BJ (cell line): ENCODE results near the gene TIMM50. TPM values are rescaled to one million over a fixed set of nuclear protein-coding genes. Genes with fewer than 3 reads are reported as not detected.

Source experiments
- CTCF ChIA-PET: fragments of 350-600 bp; formaldehyde crosslinking; extraction: SDS; loops from one replicate; lab custom pipeline; 2021; ENCODE audit warnings: antibody characterized with exemption, inconsistent platforms; lab: Yijun Ruan, JAX
- POLR2A ChIA-PET: fragments of 300-600 bp; sonication (Branson Sonifier 250); formaldehyde crosslinking; extraction: SDS; loops from one replicate; lab custom pipeline; 2021; ENCODE audit warnings: antibody characterized with exemption; lab: Charles Lee
- DNase-seq: peaks from one replicate; pipeline ENCODE4 v3.0.0-alpha.2; 2011; ENCODE audit warnings: low read depth
- H3K27me3 ChIP-seq: 2 replicates; pipeline ENCODE4 v1.6.0; 2011; ENCODE audit warnings: low read length; ENCODE audit not compliant: control insufficient read depth, insufficient read depth
- H3K36me3 ChIP-seq: 2 replicates; pipeline ENCODE4 v1.5.1; 2011; ENCODE audit warnings: low read length; ENCODE audit not compliant: control insufficient read depth, insufficient read depth
- H3K4me3 ChIP-seq: 2 replicates; pipeline ENCODE4 v1.5.1; 2011; ENCODE audit warnings: low read depth, mild to moderate bottlenecking, control low read depth, low read length
- polyA plus RNA-seq: library from polyadenylated mRNA; depleted of rRNA; stranded (reverse); fragments of >200 nt; gene quantifications from 2 replicates; pipeline ENCODE4 v1.2.3, GENCODE V29; 2011
- TF ChIP-seq, protein P1 (sequence below): IDR thresholded peaks from 2 replicates; pipeline ENCODE4 v1.5.1; 2011; ENCODE audit warnings: low read depth, mild to moderate bottlenecking, control low read depth, inconsistent platforms, low read length, moderate library complexity; ENCODE audit not compliant: insufficient read depth

TIMM50 gene
- polyA plus RNA-seq, 1 experiment, result 97.8 TPM

DNA sequence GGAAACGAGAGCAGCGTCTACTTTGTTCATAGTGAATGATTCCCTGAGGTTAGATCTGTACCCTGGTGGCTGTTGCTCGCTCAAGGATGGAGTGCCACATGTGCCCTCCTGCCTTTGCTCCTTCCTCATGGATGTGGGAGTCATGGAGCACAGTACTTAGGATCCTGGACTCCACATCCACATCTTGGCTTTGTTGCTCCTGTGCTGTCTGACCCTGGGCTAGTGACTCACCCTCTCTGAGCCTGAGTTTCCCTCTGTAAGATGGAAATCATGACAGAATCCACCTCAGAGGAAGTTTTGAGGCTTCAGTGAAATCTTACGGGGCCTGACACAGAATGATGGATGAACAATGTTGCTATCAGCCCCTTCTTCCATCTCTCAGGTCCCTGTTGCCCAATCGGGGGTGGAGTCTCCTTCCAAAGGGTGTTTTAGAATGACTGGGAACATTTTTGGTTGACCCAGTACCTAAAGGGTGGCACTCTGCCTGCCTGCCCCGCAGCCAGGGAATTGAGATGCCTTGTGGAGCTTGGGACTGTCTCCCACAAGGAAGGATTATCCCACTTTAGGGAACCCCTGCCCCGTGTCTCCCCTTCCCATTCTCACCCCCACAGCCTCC is 9.8 kb upstream of the TIMM50 start:
- CTCF ChIA-PET, result interaction anchor here (0.9 to 1.1 kb wide), 2 partner anchors 38 to 59 kb away, joined by 3 read pairs; no protein-coding TSS in a partner anchor
- no peaks in the 10 kb centered on the region for H3K27me3 ChIP-seq
- no peak overlapping the region for H3K4me3 ChIP-seq
- POLR2A ChIA-PET, result no interaction called here
- peaks cover 78% of the 10 kb centered on the region for H3K36me3 ChIP-seq
- no peak for DNase-seq
- TF ChIP-seq, protein P1, sequence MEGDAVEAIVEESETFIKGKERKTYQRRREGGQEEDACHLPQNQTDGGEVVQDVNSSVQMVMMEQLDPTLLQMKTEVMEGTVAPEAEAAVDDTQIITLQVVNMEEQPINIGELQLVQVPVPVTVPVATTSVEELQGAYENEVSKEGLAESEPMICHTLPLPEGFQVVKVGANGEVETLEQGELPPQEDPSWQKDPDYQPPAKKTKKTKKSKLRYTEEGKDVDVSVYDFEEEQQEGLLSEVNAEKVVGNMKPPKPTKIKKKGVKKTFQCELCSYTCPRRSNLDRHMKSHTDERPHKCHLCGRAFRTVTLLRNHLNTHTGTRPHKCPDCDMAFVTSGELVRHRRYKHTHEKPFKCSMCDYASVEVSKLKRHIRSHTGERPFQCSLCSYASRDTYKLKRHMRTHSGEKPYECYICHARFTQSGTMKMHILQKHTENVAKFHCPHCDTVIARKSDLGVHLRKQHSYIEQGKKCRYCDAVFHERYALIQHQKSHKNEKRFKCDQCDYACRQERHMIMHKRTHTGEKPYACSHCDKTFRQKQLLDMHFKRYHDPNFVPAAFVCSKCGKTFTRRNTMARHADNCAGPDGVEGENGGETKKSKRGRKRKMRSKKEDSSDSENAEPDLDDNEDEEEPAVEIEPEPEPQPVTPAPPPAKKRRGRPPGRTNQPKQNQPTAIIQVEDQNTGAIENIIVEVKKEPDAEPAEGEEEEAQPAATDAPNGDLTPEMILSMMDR, result no peak

DNA sequence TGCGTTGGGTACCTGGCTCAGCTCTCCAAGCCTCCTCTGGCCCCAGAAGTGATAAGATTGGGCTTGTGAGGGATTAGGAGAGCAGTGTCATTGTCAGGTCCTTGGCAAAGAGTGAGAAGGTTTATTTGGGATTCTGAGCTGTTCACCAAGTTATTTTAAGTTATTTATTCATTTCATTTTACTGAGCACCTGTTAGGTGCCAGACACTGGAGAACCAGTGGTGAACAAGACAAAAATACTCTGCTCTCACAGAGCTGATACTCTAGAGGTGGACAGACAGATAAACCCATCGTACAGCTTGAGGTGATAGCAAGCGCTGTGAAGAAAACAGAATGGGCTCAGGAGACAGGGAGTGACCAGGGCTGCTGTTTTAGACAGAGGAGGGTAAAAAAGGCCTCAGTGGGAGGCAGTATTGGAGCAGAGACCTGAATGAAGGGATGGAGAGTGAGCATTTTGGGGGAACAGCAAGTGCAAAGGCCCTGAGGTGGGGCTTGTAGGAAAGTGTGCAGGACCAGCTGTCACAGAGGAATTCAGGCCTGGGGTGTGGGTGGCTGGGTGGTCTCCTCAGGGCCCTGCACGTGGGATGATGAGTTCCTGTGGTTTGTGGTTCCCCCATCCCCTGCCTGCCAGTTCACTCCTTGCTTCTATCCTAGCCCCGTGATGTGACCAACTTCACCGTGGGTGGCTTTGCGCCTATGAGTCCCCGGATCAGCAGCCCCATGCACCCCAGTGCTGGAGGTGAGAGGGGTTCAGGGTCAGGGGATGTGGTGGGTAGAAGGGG is 8.7 kb upstream of the TIMM50 start:
- ChIA-PET POLR2A (no interaction called here), CTCF (interaction anchor here (0.6 to 1.2 kb wide), 4 partner anchors 9 to 178 kb away, joined by 3 read pairs; partner anchors contain the start of gene TIMM50)
- H3K36me3 ChIP-seq, result peaks cover 75% of the 10 kb centered on the region
- H3K4me3 ChIP-seq, result no peak overlapping the region
- H3K27me3 ChIP-seq, result no peaks in the 10 kb centered on the region
- TF ChIP-seq, protein P1, result no peak
- DNase-seq, result no peak

DNA sequence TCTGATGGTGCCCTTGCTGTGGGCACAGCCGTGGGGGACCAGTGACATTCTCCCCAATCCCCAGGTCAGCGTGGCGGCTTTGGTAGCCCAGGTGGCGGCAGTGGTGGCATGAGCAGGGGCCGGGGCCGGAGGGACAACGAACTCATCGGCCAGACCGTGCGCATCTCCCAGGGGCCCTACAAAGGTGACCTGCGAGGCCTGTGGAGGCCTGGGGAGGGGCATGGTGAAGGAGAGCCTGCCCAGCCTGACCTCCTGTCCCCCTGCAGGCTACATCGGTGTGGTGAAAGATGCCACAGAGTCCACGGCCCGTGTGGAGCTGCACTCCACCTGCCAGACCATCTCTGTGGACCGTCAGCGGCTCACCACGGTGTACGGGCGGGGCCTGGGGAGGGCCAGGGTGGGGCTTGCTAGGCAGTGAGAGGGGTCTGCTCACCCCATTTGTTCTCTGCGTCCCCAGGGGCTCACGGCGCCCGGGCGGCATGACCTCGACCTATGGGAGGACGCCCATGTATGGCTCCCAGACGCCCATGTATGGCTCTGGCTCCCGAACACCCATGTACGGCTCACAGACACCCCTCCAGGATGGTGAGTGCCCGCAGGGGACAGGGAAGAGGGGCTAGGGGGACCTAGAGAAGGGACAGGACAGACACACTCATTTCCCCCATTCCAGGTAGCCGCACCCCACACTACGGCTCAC is 7.7 kb upstream of the TIMM50 start:
- ChIA-PET CTCF (interaction anchor here (1.2 to 2.9 kb wide), 3 partner anchors 8 to 61 kb away, joined by 3 to 33 read pairs (median 24); partner anchors contain the start of genes EID2B and TIMM50), POLR2A (no interaction called here)
- Histone ChIP-seq H3K27me3 (no peaks in the 10 kb centered on the region), H3K4me3 (no peak overlapping the region), H3K36me3 (peaks cover 70% of the 10 kb centered on the region)
- TF ChIP-seq, protein P1, result no peak
- no peak for DNase-seq

DNA sequence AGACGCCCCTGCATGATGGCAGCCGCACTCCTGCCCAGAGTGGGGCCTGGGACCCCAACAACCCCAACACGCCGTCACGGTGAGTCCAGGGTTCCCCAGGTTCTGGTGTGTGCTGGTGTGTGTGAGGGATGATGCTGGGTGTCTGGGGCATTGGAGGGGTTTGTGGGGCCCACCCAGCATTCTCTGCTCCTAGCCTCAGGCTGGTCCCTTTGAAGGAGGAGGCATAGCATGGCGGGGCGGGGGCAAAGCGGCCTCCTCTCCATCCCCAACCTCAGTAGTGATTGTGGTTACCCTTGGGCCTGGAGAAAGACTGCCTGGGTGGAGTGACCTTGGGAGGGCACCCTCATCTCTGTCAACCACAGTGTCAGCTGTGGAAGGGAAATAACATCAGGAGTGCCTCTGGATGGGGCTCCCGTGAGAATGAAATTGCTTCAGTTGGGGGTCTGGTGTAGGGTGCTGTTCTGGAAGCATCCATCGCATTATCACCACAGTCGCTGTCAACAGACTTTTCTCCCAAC is 7.1 kb upstream of the TIMM50 start:
- no peak overlapping the region for H3K4me3 ChIP-seq
- H3K36me3 ChIP-seq, result peaks cover 67% of the 10 kb centered on the region
- H3K27me3 ChIP-seq, result no peaks in the 10 kb centered on the region
- POLR2A ChIA-PET, result no interaction called here
- no peak for DNase-seq
- TF ChIP-seq, protein P1, result no peak
- CTCF ChIA-PET, result interaction anchor here (1.0 to 2.9 kb wide), 19 partner anchors 9 to 76 kb away, joined by 3 to 33 read pairs (median 7); partner anchors contain the start of genes EID2B and RPS16
